GM23248 (cell line): Measurements from ENCODE around the gene KAZN.

Experiments used
- EZH2 ChIP-seq: fragments of 200-600 bp; sonication (generic); IDR thresholded peaks from 2 replicates; pipeline ENCODE4 v1.6.1; 2018; ENCODE audit warnings: antibody characterized with exemption, mild to moderate bottlenecking; ENCODE audit not compliant: insufficient read depth, poor library complexity, severe bottlenecking
- EZH2phosphoT487 ChIP-seq: fragments of 200-600 bp; sonication (generic); IDR thresholded peaks from 2 replicates; pipeline ENCODE4 v1.6.1; 2018; ENCODE audit warnings: antibody characterized with exemption, moderate library complexity, mild to moderate bottlenecking, low read depth; ENCODE audit not compliant: insufficient read depth

DNA sequence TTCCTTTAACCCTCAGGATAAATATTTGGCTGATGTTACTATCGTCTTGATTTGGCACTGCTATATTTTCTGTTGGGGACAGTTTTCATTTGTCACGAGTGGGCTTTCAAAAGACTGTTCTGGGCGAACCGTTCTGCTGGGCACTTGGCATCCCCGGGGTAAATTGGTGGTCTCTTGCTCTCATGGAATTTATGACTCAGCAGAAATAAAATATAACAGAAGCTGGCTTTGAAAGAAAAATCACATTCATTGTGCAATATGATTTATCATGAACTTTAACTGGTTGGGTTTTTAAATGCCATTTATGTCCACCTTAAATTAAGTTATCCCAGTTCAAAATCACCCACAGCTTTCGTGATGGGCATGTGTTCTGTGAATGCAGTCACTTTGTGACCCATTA is 147.3 kb downstream of the KAZN start:
- TF ChIP-seq EZH2 (no peak), EZH2phosphoT487 (no peak)
